Measurements from ENCODE around the gene NPHP4.

The NPHP4 gene

GRCh38 chr1:5822266-5822665 is 170.0 kb downstream of the NPHP4 start:
- DNase-seq, result no peak

GRCh38 chr1:5821540-5822176 is 170.6 kb downstream of the NPHP4 start:
- DNase-seq, result no peak

- DNase-seq, result no peak
Observed at GRCh38 chr1:5820026-5820421, 172.2 kb downstream of the NPHP4 start.

- no peak for DNase-seq
Observed at GRCh38 chr1:5819391-5820025, 172.7 kb downstream of the NPHP4 start.

GRCh38 chr1:5818755-5819154 is 173.5 kb downstream of the NPHP4 start:
- no peak for DNase-seq

GRCh38 chr1:5815716-5816115 is 176.5 kb downstream of the NPHP4 start:
- DNase-seq, result no peak

- no peak for DNase-seq
Observed at GRCh38 chr1:5815211-5815610, 177.0 kb downstream of the NPHP4 start.

GRCh38 chr1:5814046-5814619 is 178.1 kb downstream of the NPHP4 start:
- no peak for DNase-seq

GRCh38 chr1:5813480-5813879 is 178.7 kb downstream of the NPHP4 start:
- no peak for DNase-seq

Measured in activated CD4-positive, CD25-positive, alpha-beta regulatory T cell (primary cell).